Measurements from ENCODE around the gene MLLT1. TPM values are rescaled to one million over a fixed set of nuclear protein-coding genes. Genes with fewer than 3 reads are reported as not detected.

MLLT1 gene
- total and polyA plus RNA-seq, 2 of the 8 experiments (the other 6 are each of a cell fraction or from before 2014, with no cell fraction given): 18.8 to 45.1 TPM

- TF ChIP-seq RAD21 (IDR thresholded peaks at IDR 0.05 in 1 of 2, conservative IDR thresholded peaks at IDR 0.05 in 1 of 2; ENCODE audit: low read depth in 2 of 2, low read length in 2 of 2) (no peak), HDAC6 (IDR thresholded peaks at IDR 0.05; ENCODE audit: low read depth, low read length) (no peak), SAP30 (IDR thresholded peaks at IDR 0.05; ENCODE audit: insufficient read depth, insufficient replicate concordance, low read length) (no peak), RFX5 (IDR thresholded peaks at IDR 0.05; ENCODE audit: borderline replicate concordance, low read depth, low read length) (no peak)
Measured at GRCh38 chr19:6262519-6262918, 17.3 kb downstream of the MLLT1 start (continued).
